ENCODE data around the gene AOAH.

Gene AOAH

GRCh38 chr7:36682102-36682501 is 42.2 kb downstream of the AOAH start:
- no peak for DNase-seq
- Histone ChIP-seq H3K9me3 (no peaks in the 10 kb centered on the region), H3K27me3 (no peaks in the 10 kb centered on the region; the same call in 1 of the 2 replicates), H3K4me3 (ENCODE audit: low read depth, low read length) (no peak overlapping the region), H3K36me3 (no peaks in the 10 kb centered on the region), H3K4me1 (no peaks in the 10 kb centered on the region)
- no peak for TF ChIP-seq CTCF (IDR thresholded peaks at IDR 0.05; ENCODE audit: low read depth, low read length)

- TF ChIP-seq CTCF (IDR thresholded peaks at IDR 0.05; ENCODE audit: low read depth, low read length): no peak
- no peak overlapping the region for H3K4me3 ChIP-seq (ENCODE audit: low read depth, low read length)
Measured at GRCh38 chr7:36677769-36678437, 46.4 kb downstream of the AOAH start.

GRCh38 chr7:36673703-36674102 is 50.6 kb downstream of the AOAH start:
- Histone ChIP-seq H3K27me3 (no peaks in the 10 kb centered on the region), H3K4me1 (no peaks in the 10 kb centered on the region), H3K4me3 (ENCODE audit: low read depth, low read length) (no peak overlapping the region), H3K9me3 (no peaks in the 10 kb centered on the region), H3K36me3 (no peaks in the 10 kb centered on the region)
- TF ChIP-seq CTCF (IDR thresholded peaks at IDR 0.05; ENCODE audit: low read depth, low read length): no peak
- DNase-seq: no peak

More at GRCh38 chr7:36677769-36678437, 46.4 kb downstream of the AOAH start:
- Histone ChIP-seq H3K4me1 (no peaks in the 10 kb centered on the region), H3K9me3 (no peaks in the 10 kb centered on the region), H3K27me3 (no peaks in the 10 kb centered on the region; the same call in 1 of the 2 replicates), H3K36me3 (no peaks in the 10 kb centered on the region)
- no peak for DNase-seq

GRCh38 chr7:36671432-36671829 is 52.9 kb downstream of the AOAH start:
- H3K4me1 ChIP-seq: no peaks in the 10 kb centered on the region; the same call in 1 of the 2 replicates
- no peaks in the 10 kb centered on the region for H3K9me3 ChIP-seq
- no peak for TF ChIP-seq CTCF (IDR thresholded peaks at IDR 0.05; ENCODE audit: low read depth, low read length)
- H3K4me3 ChIP-seq (ENCODE audit: low read depth, low read length): no peak overlapping the region
- no peaks in the 10 kb centered on the region for H3K36me3 ChIP-seq
- DNase-seq: no peak
- no peaks in the 10 kb centered on the region for H3K27me3 ChIP-seq

- DNase-seq: peak; percentile 69
- peak; percentile 98 for TF ChIP-seq CTCF (IDR thresholded peaks at IDR 0.05; ENCODE audit: low read depth, low read length)
- no peaks in the 10 kb centered on the region for H3K9me3 ChIP-seq
Measured at GRCh38 chr7:36670585-36671431, 53.5 kb downstream of the AOAH start.

GRCh38 chr7:36668750-36669149 is 55.5 kb downstream of the AOAH start:
- no peak for DNase-seq
- TF ChIP-seq CTCF (IDR thresholded peaks at IDR 0.05; ENCODE audit: low read depth, low read length): no peak
- no peak overlapping the region for H3K4me3 ChIP-seq (ENCODE audit: low read depth, low read length)
- H3K36me3 ChIP-seq: no peaks in the 10 kb centered on the region
- H3K4me1 ChIP-seq: no peaks in the 10 kb centered on the region; the same call in 1 of the 2 replicates
- H3K27me3 ChIP-seq: no peaks in the 10 kb centered on the region
- no peaks in the 10 kb centered on the region for H3K9me3 ChIP-seq

More at GRCh38 chr7:36670585-36671431, 53.5 kb downstream of the AOAH start:
- Histone ChIP-seq H3K4me3 (ENCODE audit: low read depth, low read length) (no peak overlapping the region), H3K4me1 (no peaks in the 10 kb centered on the region; the same call in 1 of the 2 replicates), H3K27me3 (no peaks in the 10 kb centered on the region), H3K36me3 (no peaks in the 10 kb centered on the region)

Data from BE2C (cell line).